GM21360 (cell line): Measurements from ENCODE around the gene ACVR1B.

Experiments
- ATAC-seq: cut with Tn5 transposase; IDR thresholded peaks from one replicate; pipeline ENCODE4 v1.9.1; 2021; ENCODE audit warnings: mild to moderate bottlenecking, moderate library complexity; ENCODE audit not compliant: unreplicated experiment

Gene ACVR1B

GRCh38 chr12:51951199-51951842 lies at the start of gene ACVR1B:
Gene ACVR1B (plus strand): TSS chr12:51951699. CDS start chr12:51951744, 45 bp downstream.
- ATAC-seq, result peak; percentile 84

- no peak for ATAC-seq
Measured at GRCh38 chr12:51901881-51902280, 49.6 kb upstream of the ACVR1B start.

GRCh38 chr12:51904951-51905470 lies 46.5 kb upstream of the ACVR1B start:
- no peak for ATAC-seq

DNA sequence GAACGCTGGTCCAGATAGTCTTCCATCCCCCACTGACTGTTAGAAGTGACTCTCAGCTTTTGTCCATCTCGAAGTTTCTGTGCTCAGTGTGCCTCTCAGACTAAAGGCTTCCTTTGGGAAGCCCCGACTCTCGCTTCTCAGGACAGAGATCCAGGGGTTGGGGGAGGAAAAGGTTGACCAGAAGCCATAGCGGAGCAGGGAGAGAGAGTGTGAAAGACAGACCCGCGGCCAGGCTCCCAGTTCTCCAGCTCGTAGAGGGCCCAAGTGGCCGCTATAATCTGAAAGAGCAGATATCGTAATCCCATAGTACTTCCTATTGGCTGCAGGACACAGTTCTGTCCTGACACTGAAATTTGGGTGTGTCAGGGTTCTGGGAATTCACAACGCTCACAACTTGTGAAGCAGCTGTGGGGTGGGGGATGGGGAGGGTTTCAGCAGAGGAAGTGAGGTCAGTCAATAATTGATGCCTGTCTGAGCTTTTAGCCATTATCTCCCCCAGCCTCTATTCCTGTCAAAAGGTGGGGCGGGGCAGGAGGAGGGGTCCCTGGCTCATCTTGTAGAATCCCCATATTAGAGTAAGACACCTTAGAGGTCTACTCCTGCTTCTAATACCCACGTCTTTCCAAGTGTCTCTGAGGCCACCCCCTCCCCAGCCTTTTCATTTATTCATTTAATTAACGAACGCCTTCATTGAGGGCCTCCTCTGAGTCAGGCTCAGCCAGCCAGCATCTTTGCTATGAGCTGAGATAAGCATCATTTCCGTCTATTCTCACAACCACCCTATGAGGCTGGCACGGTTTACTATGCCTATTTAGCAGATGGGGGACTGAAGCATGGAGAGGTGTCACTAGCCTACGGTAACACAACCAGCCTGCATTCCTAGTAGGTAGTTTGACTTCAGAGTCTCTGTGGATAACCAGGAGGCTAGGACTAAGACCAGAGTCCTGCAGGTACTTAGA lies 45.7 kb upstream of the ACVR1B start:
- ATAC-seq, result no peak

DNA sequence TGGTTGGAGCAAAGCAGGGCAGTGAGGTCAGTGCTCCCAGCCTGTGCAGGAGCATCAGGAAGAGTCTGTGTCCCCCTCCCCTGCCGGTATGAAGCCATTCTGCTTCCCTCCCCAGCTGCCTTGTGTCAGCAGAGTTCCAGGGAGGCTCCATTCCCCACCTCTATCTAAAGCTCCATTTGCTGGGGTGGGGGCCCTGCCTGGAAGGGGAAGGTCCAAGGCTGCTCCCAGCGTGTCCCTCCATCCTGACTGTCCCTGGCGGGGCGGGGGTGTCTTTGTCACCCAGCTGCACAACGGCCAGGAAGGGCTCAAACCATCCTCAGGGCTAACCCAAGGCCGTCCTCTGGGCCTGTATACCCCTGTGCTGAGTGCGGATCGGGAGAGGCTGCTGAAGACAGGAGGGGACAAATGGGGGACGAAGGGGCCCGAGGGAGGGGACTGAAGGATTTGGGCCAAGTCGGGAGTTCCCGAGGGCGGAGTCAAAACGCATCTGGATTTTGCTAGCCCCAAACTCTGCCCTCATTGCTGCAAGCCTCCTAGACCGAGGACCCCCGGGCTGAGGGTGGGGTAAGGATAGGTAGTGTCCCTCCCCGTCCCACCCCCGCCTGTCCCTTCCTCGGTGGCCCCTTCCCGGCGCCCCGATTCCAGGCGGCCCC lies 44.9 kb upstream of the ACVR1B start:
- no peak for ATAC-seq

GRCh38 chr12:51907083-51907855 lies 44.2 kb upstream of the ACVR1B start, which contains the start of gene ACVRL1:
Gene ACVRL1 (plus strand): TSS chr12:51907504. CDS start chr12:51912475, 4,971 bp downstream.
- no peak for ATAC-seq

- ATAC-seq, result no peak
Measured at GRCh38 chr12:51907856-51908425, 43.6 kb upstream of the ACVR1B start.

GRCh38 chr12:51908876-51909592 lies 42.5 kb upstream of the ACVR1B start:
- no peak for ATAC-seq

GRCh38 chr12:51910168-51910567 lies 41.3 kb upstream of the ACVR1B start:
- no peak for ATAC-seq

DNA sequence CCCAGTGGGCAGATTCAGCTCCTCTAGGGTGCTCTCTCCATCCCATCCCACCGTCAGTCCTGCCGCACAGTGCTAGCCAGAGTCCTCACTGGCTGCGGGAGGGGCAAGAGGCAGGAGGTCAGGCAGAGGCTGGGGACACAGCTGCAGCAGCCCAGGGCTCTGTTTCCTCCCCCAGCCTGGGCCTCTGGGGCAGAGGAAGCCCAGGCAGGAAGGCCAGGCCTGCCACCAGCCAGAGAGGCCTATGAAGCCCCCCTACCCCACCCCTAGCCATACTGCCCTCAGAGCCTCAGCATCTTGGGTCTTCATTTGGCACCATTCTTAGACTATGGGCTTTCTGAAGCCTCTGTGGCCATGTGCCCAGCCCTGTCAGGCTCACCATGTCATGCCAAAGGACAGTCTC lies 40.8 kb upstream of the ACVR1B start:
- ATAC-seq, result no peak

DNA sequence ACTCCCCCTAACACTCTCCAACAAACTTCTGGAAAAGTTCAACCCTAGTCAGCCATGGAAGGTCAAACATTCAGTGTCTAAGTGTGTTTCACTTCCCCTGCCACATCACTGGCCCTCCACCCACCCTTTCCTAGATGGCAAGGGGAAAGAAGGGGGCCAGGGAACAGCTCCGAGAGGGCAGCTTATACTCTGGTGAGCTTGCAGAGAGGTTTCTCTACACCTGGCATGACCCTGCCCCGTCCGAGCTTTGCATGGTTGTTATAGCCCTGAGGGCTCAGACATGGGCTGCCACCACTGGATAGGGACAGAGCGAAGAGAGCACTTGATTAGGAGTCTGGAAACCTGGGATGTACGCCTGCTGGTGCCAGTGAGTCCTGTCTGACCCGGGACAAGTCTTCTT lies 40.2 kb upstream of the ACVR1B start:
- ATAC-seq, result no peak

DNA sequence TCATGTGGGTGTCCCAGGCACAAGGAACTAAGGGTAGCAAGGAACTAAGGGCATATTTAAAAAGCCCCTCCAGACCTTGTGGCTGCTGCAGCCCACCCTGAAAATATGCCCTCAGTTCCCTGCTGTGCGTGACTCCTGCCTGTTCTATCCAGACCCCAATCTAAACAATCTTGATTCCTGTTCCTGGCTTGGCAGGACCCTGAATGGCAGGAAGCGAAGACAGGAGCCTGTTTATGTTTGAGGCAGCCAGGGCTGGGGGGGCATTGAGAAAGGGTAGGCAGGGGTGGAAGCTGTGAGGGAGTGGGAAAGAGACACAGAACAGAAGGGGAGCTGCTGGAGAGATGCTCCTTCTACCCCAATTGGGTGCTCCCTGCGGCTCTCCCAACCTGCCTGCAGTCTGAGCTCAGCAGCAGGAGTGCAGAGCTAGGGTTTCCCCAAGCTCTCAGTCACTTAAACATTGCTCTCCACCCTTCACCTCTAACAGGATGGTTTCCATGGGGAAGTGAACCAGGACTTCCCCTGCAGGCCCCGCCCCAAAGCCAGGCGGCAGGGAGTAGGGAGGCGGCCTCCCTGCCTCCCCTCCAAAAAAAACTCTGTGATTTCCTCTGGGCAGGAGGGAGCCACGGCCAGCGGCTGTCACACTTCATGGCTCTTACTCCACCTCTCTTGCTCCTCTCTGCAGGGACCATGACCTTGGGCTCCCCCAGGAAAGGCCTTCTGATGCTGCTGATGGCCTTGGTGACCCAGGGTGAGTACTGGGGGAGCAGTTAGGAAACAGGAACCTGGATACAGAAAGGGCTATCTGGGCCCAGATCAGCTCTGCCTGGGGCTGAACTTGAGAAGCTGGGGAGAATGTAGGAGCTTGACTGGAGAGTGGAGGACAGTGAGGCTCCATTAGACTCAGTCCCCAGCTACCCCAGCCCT lies 39.4 kb upstream of the ACVR1B start:
- ATAC-seq, result no peak

DNA sequence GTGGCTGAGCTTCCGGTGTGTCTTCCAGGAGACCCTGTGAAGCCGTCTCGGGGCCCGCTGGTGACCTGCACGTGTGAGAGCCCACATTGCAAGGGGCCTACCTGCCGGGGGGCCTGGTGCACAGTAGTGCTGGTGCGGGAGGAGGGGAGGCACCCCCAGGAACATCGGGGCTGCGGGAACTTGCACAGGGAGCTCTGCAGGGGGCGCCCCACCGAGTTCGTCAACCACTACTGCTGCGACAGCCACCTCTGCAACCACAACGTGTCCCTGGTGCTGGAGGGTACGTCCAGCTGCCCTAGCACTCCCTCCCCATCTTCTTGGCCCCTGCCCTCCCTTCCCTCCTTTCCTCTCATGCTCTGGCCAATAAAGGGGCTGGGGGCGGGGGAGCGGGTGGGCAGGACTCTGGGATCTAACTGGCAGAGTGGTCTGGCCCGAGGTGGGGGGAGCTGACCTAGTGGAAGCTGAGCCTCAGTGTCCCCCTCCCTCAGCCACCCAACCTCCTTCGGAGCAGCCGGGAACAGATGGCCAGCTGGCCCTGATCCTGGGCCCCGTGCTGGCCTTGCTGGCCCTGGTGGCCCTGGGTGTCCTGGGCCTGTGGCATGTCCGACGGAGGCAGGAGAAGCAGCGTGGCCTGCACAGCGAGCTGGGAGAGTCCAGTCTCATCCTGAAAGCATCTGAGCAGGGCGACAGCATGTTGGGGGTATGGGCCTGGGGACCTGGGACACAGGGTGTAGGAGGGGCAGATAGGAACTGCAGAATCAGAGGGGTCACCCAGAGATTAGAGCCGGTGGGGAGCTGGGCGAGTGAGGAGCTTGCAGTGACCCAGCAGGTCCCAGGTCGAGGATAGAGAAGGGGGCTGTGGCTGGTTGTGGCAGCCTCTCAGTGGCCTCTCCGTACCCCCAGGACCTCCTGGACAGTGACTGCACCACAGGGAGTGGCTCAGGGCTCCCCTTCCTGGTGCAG lies 38.1 kb upstream of the ACVR1B start:
- no peak for ATAC-seq

GRCh38 chr12:51914034-51914923 lies 37.2 kb upstream of the ACVR1B start:
- no peak for ATAC-seq

GRCh38 chr12:51915003-51915625 lies 36.4 kb upstream of the ACVR1B start:
- ATAC-seq, result no peak

DNA sequence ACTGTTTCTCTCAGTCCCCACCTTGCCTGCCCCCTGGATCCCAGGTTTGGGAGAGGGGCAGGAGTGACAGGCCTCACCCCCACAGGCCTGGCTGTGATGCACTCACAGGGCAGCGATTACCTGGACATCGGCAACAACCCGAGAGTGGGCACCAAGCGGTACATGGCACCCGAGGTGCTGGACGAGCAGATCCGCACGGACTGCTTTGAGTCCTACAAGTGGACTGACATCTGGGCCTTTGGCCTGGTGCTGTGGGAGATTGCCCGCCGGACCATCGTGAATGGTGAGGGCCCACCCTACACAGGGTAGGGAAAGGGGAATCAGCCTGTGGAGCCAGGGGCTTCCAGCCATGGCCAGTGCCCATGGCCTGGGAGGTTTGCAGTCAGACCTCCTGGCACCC lies 35.5 kb upstream of the ACVR1B start:
- ATAC-seq, result no peak
